ENCODE measurements around the gene ISLR. TPM values are rescaled to one million over a fixed set of nuclear protein-coding genes. Genes with fewer than 3 reads are reported as not detected.

The ISLR gene
- total RNA-seq, 1 donor = 106 TPM

DNA sequence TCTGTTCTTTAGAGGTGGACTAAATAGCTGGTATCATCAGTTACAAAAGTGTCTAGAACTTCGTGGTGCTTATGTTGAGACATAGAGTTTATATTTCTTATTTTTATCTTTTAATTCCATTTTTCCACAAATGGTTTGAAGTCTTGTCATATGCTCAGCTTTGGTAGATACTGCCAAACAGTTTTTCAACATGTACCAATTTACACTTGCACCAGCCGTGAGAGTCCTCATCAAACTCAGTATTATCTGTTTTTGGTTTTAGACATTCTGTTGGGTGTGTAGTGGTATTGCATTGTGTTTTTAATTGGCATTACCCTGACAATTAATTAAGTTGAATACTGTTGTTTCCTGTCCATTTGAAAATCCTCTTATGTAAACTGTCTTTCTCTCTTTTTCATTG lies 26.5 kb upstream of the ISLR start:
- no peak overlapping the region for H3K4me3 ChIP-seq (ENCODE audit: insufficient read depth, low read length)
- no peaks in the 10 kb centered on the region for H3K79me2 ChIP-seq (ENCODE audit: insufficient read depth, low read length)
- H4K20me1 ChIP-seq (ENCODE audit: insufficient read depth, low read length) = no peaks in the 10 kb centered on the region
- TF ChIP-seq, protein P1, sequence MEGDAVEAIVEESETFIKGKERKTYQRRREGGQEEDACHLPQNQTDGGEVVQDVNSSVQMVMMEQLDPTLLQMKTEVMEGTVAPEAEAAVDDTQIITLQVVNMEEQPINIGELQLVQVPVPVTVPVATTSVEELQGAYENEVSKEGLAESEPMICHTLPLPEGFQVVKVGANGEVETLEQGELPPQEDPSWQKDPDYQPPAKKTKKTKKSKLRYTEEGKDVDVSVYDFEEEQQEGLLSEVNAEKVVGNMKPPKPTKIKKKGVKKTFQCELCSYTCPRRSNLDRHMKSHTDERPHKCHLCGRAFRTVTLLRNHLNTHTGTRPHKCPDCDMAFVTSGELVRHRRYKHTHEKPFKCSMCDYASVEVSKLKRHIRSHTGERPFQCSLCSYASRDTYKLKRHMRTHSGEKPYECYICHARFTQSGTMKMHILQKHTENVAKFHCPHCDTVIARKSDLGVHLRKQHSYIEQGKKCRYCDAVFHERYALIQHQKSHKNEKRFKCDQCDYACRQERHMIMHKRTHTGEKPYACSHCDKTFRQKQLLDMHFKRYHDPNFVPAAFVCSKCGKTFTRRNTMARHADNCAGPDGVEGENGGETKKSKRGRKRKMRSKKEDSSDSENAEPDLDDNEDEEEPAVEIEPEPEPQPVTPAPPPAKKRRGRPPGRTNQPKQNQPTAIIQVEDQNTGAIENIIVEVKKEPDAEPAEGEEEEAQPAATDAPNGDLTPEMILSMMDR (IDR thresholded peaks at IDR 0.05; ENCODE audit: extremely low read depth, low read depth, low read length) = no peak
- H3K4me1 ChIP-seq (ENCODE audit: insufficient read depth, low read length) = no peaks in the 10 kb centered on the region
- no peak for DNase-seq (ENCODE audit: insufficient read length, low spot score, missing footprints)
- H2AFZ ChIP-seq (ENCODE audit: low read length) = no peak overlapping the region
- no peaks in the 10 kb centered on the region for H3K9me3 ChIP-seq (ENCODE audit: low read depth, low read length)
- no peak overlapping the region for H3K4me2 ChIP-seq (ENCODE audit: insufficient read depth, low read length)
- H3K27ac ChIP-seq (ENCODE audit: low read depth, low read length) = no peak overlapping the region
- no peaks in the 10 kb centered on the region for H3K36me3 ChIP-seq (ENCODE audit: insufficient read depth, low read length)
- H3K27me3 ChIP-seq (ENCODE audit: insufficient read depth, low read length) = peaks cover 14% of the 10 kb centered on the region

DNA sequence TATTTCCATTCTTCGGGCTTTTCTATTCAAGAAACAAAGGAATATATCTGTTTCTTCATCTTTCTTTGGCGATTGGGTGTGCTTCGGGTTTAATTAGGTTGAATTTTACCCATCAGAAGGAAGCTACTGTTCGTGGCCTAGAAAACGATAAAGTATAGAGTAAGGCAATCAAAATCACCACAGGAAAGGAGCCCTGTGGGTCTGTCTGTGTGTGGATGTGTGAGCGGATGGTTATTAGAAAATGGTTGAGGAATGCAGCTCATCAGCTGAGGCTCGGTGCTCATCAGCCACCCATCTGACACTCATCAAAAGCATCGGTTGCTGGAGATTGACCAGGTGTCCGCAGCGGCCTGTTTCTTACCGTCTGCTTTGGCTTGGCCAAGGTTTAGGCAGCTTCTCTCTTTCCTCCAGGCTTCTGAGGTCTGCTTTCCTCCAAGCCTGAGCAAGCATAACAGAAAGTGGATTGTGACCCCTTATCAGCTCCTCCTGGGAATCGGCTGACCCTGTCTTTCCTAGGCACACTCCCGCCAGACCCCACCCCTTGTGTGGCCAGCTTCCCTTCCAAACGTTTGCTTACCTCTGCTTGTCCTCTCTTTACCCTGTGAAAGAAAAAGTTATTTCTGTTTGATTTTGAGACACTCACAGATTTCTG lies 17.6 kb upstream of the ISLR start:
- no peak for DNase-seq (ENCODE audit: insufficient read length, low spot score, missing footprints)
- H3K9me3 ChIP-seq (ENCODE audit: low read depth, low read length) = no peaks in the 10 kb centered on the region
- no peaks in the 10 kb centered on the region for H3K36me3 ChIP-seq (ENCODE audit: insufficient read depth, low read length)
- no peaks in the 10 kb centered on the region for H3K27me3 ChIP-seq (ENCODE audit: insufficient read depth, low read length)
- no peaks in the 10 kb centered on the region for H4K20me1 ChIP-seq (ENCODE audit: insufficient read depth, low read length)
- H3K4me2 ChIP-seq (ENCODE audit: insufficient read depth, low read length) = no peak overlapping the region
- TF ChIP-seq, protein P1 (IDR thresholded peaks at IDR 0.05; ENCODE audit: extremely low read depth, low read depth, low read length) = no peak
- H3K4me3 ChIP-seq (ENCODE audit: insufficient read depth, low read length) = no peak overlapping the region
- H3K27ac ChIP-seq (ENCODE audit: low read depth, low read length) = no peak overlapping the region
- H3K4me1 ChIP-seq (ENCODE audit: insufficient read depth, low read length) = peaks cover 4% of the 10 kb centered on the region
- no peak overlapping the region for H2AFZ ChIP-seq (ENCODE audit: low read length)
- H3K79me2 ChIP-seq (ENCODE audit: insufficient read depth, low read length) = no peaks in the 10 kb centered on the region

DNA sequence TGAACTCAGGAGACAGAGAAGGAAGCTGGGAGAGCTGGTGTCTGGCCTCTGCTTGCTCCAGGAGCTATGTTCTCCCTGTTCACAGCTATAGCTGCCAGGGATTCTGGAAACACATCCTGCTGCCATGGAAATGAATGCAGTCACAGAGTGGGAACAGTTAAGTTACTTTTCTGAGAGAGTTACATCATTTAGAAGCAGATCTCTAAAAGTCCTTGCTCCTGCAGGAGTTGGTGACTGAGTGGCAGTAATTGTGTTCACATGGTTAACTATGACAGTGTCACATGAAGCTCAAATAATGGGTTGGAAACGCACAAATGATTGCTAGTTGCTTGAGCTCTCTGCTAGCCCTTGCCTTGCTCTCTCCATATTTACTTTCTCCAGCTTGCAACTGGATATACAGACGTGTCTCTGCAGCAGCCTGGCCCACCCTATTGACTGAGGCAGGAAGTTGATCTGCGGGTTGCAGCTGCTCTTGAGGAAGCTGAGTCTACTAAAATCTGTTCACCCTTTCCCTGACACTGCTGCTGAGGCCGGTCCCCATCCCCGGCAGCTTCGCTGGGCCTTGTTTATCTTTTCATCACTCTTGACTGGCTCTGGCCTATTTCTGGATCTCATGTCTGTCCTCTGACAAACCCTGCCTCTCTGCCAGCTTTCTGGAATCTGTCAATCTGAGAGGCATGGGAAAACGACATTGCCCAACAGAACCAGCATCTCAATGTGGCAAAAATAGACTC lies 16.7 kb upstream of the ISLR start:
- Histone ChIP-seq H3K27ac (ENCODE audit: low read depth, low read length) (no peak overlapping the region), H3K4me2 (ENCODE audit: insufficient read depth, low read length) (no peak overlapping the region), H3K36me3 (ENCODE audit: insufficient read depth, low read length) (no peaks in the 10 kb centered on the region), H3K27me3 (ENCODE audit: insufficient read depth, low read length) (no peaks in the 10 kb centered on the region), H3K9me3 (ENCODE audit: low read depth, low read length) (no peaks in the 10 kb centered on the region), H3K79me2 (ENCODE audit: insufficient read depth, low read length) (no peaks in the 10 kb centered on the region), H2AFZ (ENCODE audit: low read length) (peak overlapping the region; percentile 58), H3K4me1 (ENCODE audit: insufficient read depth, low read length) (peaks cover 4% of the 10 kb centered on the region), H3K4me3 (ENCODE audit: insufficient read depth, low read length) (no peak overlapping the region), H4K20me1 (ENCODE audit: insufficient read depth, low read length) (no peaks in the 10 kb centered on the region)
- TF ChIP-seq, protein P1 (IDR thresholded peaks at IDR 0.05; ENCODE audit: extremely low read depth, low read depth, low read length) = no peak
- DNase-seq (ENCODE audit: insufficient read length, low spot score, missing footprints) = no peak
